Measurements from ENCODE around the gene AFDN.

AFDN gene

DNA sequence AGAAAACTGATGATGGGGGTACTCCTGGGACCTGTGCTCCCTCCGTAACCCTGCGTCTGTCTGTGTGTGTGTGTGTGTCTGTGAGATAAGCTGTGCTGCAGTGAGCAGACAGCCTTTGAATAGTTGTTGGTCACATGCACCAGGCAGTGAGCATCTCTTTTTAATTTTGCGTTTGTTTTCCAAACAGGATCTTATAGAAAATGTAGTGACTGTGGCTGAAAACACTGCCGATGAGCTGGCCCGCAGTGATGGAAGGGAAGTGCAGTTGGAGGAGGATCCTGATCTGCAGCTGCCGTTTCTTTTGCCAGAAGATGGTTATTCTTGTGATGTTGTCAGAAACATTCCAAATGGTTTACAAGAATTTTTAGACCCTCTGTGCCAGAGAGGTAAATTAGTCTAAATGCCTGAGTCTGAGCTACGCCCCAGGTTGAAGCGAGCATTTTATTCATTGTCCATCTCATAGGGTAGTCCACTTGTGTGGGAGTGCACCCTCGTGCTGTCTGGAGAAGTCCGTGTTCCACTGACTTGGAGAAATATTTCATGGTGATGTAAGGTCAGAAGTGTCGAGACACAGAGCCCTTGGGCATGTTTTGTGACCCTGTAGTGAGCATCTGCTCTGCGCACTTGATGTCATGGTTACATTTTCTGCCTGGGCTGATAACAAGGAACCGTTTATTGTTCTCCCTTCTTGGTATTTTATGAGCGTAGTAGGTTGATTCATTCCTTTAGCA, 92.0 kb downstream of the AFDN start:
- in situ Hi-C loops (cut with MboI; ENCODE audit: low sequenced_read_pairs) = no loop called here

DNA sequence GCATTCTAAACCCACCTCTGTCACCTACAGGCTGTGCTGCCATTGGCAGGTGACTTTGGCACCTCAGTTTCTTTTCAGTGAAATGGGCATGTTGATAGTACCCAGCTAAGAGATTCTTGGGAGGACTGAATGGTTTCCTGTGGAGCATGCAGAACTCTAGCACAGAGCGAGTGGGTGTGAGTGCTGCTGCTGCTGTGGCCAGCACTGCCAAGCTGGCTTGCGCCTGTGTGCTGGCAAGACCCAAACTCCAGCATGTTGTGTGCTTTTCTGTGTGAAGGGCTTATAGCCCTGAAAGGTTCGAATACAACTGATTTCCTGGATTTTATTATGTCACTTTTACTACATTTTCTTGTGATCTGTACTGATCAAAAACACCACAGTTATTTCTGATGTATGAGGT, 92.6 kb downstream of the AFDN start:
- in situ Hi-C loops (cut with MboI; ENCODE audit: low sequenced_read_pairs) = no loop called here

DNA sequence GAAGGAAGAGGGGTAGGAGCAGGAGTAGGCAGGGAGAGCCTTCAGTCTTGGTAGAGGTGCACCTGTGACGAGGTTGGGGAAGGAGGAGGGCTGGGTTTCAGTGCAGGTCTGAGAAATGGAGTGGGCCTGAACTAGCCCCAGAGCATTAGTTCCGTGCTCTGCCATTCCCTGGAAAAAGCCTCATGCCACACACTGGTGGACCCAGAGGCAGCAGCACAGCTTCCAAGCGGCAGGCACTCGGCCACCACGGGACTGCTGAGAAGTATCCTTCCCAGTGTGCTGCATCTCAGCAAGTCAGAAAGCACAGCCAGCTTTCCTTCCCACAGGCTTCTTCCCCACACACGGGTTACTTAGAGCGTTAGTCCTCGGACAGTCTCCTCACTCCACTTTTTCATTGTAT, 93.5 kb downstream of the AFDN start:
- in situ Hi-C loops (cut with MboI; ENCODE audit: low sequenced_read_pairs) = no loop called here

DNA sequence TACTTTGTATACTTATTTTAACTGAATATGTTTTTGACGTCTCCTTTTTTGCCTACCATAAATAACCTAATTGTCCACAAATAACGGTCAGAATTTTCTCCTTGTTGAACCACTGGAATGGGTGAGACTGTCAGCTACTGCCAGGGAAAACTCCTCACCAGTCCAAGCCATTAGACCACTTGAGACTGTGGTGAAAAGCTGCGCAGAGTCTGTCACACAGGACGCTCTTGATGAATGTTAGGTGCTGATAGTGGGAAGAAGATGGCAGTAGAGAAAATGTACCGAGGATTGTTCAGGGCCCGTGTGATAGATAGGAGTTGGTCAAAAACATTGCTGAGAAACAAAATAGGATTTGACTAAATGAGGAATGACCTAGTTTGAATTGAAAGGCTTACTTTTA, 95.1 kb downstream of the AFDN start:
- in situ Hi-C loops (cut with MboI; ENCODE audit: low sequenced_read_pairs) = no loop called here

DNA sequence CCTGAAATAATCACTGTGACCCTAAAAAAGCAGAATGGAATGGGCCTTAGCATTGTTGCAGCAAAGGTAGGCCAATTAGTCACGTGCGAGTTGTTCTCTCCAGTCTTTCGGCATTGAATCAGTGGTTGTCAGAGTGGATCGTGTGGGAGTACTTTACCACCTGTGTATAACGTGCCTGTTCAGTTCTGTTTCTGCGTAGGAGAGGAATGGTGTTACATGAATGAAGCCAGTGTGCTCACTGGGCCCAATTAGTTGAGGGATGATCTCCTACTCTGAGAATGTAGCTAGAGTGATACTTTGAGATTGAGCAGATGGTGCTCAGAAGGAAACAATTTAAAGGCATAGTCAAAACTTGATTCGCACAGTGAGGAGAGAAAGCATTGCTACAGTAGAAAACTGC, 98.3 kb downstream of the AFDN start:
- in situ Hi-C loops (cut with MboI; ENCODE audit: low sequenced_read_pairs) = no loop called here

DNA sequence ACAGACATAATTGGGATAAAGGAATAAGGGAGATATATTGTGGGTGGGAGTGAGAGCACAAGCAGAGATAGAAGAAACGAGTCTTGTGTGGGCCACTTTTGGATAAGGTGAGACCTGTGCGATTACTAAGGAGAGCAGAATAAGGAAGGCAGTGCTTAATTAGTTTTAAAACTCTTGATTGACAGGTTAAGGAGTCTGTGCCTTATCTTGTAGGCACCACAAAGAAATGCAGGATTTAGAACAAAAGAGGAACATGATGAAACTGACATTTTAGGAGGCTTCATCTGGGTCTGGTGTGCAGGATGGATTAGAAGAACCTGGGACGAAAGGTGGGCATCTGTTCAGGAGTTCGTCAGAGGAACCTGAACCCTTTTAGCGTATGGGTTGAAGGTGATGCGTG, 100.5 kb downstream of the AFDN start:
- in situ Hi-C loops (cut with MboI; ENCODE audit: low sequenced_read_pairs) = no loop called here

DNA sequence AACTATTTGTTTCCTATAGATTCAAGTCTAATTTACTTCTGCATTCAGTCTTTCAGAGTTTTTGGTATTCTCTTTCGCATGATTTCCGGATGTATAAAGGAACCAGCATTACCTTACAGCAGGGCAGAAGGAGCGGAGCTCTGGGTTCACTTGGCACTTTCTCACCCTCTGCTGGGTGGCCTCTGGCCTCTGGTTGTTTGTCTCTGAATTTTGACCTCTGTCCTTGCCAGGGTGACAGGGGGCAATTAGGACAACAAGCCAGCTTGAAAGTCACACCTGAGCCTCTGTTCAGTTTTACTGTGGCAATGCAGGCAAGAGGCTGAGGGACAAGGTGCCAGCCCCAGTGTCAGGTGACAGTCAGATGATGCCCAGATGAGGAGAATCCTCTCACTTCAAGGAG, 101.4 kb downstream of the AFDN start:
- in situ Hi-C loops (cut with MboI; ENCODE audit: low sequenced_read_pairs) = no loop called here

DNA sequence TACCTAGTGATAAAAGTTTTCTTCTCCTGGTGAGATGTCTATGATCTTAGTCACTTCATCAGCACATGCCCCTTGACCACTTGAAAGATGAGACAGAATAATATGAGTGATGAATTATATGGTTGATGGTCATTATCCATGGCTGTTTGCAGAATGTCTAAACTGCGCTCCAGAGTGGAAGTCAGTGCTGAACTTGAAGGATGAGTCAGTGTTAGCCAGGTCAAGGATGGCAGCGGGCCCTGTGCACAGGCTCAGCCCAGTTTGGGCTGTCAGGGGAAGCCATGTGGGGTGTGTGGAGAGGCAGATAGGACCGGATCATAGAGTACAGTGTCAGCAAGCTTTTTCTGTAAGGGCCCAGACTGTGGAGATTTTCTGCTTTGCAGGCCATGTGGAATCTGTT, 103.6 kb downstream of the AFDN start:
- in situ Hi-C loops (cut with MboI; ENCODE audit: low sequenced_read_pairs) = no loop called here

DNA sequence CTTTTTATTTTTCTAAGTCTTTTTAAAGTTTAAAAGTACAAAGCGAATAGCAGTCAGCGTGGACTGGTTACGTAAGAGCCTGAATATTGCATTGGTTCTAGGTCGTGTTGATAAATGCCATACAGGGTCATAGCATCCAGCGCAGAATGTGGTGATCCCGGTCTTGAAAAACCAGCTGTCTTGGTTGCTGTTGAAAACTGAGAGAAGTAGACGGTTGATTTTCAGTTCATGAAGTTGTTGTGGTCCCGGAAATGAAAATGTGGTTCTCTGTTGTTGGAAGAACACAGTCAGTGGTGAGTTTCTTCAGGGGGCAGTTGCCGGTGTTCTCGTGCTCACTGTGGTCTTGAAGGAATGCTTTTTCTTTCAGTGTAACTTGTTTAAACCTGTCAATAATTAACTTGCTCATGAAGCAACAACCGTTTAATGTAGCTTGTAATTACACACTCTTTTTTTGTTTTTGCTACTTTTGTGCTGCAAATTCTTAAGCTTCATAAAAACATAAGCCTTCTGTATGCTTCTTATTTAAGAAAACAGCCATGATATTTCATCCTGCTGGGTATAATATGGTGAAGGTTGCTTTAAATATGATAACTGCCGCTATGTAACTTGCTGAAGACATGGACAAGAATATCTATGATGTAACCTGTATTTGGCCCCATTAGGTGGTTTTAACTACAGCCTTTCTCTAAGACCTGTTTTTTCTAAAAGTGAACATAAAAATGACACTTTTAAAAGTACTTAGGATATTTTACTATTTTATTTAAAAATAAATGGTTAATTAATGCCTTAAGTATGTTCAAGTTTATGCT, 106.0 kb downstream of the AFDN start:
- in situ Hi-C loops (cut with MboI; ENCODE audit: low sequenced_read_pairs) = no loop called here

DNA sequence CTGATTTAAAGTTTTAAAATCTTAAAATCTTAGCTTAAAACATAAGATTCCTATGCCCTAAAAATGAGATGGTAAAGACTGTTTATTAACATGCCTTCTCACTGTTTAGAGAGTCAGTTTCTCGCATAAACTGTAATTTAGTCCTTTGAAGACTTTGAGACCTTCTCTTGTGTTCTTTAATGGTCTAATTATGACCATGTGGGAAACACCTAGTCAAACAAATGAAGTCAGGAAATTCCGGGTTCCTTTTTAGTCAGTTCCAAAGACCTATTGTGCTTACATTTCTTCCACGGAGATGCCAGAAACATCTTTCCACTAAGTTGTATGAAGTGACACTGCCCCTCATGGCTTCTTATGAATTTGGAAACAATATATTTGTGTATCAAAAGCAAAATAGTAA, 106.6 kb downstream of the AFDN start:
- in situ Hi-C loops (cut with MboI; ENCODE audit: low sequenced_read_pairs) = no loop called here

DNA sequence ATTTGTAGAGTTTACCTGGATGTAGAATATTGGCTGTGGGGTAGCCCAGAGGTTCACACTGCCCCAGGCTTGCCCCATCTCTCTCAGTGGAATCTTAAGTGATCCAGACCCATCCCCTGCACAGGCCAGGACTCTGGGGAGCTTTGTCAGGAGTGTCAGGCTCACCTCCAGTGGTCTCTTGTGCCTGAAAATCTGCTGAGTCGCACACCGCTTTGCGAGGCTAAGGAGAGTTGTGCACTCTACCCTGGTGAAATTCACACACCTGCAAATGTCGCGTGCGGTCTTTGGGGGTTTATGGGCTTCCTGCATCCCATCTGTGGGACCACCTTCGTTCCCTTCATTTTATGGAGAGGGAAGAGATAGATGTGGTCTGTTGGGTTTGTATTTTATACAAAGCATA, 107.1 kb downstream of the AFDN start:
- in situ Hi-C loops (cut with MboI; ENCODE audit: low sequenced_read_pairs) = no loop called here

DNA sequence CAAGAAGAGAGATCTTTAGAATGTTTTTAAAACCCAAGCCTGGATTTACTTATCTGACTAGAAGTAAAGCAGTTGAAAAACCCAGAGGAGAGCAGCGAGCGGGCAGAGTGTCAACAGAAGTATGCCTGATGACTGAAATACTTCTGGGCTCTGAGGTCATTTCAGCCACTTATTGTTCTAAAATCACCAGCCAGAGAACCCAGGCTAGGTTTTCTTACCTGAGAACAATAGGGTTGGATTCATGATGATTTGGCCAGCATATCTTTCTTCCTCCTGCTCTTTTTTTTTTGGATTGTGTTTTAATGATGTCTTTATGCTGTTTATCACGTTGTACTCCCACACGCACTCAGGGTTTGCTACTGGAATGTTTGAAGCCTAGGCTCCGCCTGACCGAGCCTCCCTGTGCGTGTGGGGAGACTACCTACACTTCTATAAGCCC, 107.7 kb downstream of the AFDN start:
- in situ Hi-C loops (cut with MboI; ENCODE audit: low sequenced_read_pairs) = no loop called here

DNA sequence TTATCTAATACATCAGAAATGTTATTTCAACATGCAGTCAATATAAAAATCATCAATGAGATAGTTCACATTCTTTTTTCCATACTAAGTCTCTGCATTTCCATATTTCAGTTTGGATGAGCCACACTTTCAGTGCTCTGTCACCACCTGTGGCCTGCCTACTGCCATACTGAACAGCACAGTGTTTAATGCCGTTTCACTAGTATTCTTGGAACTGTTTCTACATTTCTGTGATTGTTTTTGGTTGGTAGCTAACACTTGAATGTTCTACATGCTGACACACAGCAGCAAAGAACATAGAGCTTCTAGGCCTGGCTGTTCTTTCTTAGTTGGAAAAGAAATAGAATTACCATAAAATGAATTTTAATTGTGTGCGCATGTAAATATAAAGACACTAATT, 109.3 kb downstream of the AFDN start:
- in situ Hi-C loops (cut with MboI; ENCODE audit: low sequenced_read_pairs) = no loop called here

DNA sequence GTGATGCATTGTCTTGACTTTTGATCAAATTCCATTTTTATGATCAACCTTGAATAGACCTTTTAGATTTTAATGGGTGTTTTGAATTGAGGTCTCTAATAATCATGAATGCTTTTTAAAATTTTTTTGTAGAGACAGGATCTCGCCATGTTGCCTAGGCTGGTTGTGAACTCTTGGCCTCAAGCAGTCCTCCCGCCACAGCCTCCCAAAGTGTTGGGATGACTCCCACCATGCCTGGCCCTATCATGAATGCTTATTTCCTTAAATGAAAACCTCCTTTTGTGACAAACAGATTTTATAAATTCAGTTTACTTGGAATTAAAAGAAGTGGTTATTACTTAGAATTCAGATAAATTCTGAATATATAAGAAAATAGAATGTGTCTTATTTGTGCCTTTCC, 110.6 kb downstream of the AFDN start:
- in situ Hi-C loops (cut with MboI; ENCODE audit: low sequenced_read_pairs) = no loop called here

DNA sequence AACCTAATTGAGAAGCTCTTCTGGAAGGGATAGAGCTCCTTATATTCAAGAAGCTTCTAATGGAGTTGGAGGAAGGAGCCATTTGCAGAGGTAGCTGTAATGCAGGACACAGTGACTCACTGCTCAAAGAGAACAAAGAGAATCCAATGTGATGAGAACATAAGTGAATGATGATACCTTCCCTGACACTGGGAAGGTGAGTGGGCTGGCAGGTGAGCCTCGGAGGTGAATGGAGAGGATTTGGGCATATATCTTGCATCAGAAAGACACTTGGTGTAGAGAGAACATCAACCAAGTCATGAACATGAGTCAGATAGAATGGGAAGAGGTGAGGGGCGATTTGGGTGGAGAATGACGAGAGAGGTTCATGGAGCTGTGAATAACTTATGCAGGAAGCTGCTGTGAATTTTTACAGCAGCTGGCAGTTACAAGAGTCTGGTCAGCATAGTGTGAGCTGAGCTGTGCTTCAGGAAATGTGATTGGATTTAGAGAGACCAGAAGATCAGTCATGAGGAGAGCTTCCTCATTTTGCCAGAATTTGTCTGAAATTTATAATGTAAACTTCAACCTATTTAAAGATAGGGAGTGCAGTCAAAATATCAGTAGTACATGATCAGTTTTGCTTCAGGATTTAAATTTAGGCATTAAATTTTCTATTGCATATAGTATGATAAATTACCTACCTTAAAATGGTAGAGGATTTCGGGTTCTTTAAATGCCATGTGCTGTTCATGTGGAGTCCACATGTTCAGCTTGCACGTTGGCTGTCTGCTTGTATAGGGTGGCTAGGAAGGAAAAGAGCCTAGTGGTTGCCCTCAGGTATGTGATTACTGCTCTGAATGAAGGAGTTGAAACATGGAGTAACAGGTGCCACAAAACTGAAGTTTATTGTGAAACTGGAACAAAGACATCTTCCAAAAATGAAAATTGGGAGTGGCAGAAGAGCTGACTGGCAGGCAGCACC, 111.5 kb downstream of the AFDN start:
- in situ Hi-C loops (cut with MboI; ENCODE audit: low sequenced_read_pairs) = no loop called here

DNA sequence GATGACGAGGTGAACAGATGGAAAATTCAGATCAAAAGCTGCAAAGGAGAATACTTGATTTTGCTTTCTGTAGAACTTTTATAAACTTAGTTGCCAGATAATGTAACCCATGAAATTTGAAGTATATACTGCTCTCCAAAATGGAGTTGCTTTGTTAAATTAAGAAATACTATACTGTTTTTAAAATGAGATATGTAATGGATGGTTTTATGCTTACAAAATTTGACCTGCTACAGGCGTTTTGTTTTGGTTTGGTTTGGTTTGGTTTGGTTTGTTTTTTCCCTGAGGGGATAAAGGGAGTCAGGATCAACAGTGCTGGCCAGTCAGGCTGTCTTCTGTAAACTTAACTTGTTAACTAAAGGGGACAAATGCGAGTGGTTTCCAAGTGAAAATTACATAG, 115.1 kb downstream of the AFDN start:
- in situ Hi-C loops (cut with MboI; ENCODE audit: low sequenced_read_pairs) = no loop called here

DNA sequence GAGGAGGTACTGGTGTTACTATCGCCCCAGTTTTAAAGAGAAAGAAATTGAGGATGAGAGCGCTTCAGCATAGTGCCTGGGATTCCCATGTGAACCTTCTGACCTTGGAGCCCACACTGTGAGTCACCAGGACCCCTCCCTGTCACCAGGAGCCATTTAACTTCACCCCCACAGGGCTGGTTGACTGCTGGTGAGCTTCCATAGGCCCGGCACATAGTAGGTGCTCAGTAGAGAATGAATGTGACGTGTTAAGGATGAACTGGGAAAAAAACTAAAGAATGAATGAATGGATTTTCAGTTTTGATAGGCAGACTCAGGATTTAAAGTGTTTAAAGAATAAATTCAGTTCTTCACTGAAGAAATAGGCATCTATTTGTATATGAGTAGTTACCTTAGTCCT, 117.4 kb downstream of the AFDN start:
- in situ Hi-C loops (cut with MboI; ENCODE audit: low sequenced_read_pairs) = no loop called here

DNA sequence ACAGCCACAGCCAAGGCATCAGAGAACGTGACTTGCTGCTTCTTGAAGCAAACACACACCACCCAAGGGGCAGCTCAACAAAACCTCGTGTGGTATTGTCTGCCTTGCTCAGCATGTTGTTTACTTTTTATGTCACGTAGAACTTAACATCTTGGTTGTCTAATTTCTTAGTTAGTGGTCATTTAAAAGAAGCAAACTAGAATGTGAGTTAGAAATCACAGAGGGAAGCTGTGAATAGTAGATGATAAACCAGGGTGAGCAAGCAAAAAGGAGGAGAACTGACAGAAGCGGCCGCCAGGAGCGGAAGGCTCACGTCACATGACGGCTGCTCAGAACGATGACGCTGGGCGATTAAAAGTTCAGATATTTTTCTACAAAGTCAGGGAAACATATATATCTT, 119.3 kb downstream of the AFDN start:
- in situ Hi-C loops (cut with MboI; ENCODE audit: low sequenced_read_pairs) = no loop called here

DNA sequence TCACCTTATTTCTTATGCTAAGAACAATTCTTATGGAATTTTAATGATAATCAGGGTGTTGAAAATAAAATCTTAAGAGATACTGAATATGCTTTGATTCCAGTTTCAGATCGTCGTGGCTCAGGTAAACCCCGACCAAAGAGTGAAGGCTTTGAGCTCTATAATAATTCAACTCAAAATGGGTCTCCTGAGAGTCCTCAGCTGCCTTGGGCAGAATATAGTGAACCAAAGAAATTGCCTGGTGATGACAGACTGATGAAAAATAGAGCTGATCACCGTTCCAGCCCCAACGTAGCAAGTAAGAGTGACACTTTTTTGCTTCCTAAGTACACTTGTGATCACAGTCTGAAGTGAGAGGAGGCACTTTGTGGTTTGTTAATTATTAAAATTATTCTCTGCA, 119.9 kb downstream of the AFDN start:
- in situ Hi-C loops (cut with MboI; ENCODE audit: low sequenced_read_pairs) = no loop called here

DNA sequence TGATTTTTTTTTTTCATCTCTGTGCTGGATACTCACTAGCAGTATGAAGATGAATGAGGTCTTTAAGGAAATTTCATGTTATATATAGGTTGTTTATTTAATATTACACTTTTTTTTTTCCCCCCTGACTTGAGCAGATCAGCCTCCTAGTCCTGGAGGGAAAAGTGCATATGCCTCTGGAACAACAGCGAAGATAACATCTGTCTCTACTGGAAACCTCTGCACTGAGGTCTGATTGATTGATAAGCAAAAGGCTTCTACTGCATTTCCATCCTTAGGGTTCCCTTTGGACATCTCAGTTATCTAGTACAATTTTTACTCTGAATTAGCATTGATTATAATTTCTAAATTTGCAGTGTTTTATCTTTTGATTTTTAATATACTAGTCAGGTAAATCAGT, 121.0 kb downstream of the AFDN start:
- in situ Hi-C loops (cut with MboI; ENCODE audit: low sequenced_read_pairs) = no loop called here

DNA sequence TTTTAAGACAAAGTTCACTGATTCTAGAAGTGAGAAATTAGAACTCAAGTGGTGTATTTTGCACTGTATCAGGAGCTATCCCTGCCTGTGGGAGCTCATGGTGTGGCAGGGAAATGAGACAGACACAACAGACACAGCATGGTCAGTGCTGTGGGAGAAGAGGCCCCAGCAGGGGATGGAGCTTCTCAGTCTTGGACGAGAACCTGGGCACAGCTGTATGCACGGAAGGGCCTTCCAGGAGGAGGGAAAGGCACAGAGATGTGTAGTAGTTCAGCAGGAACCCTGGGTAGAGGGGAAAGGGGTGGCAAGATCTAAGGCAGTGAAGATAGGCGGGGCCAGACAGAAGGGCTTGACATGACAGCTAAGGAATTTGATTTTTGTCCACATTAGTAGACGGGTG, 122.0 kb downstream of the AFDN start:
- in situ Hi-C loops (cut with MboI; ENCODE audit: low sequenced_read_pairs) = no loop called here
